ENCODE results near the gene MRRF. TPM values are rescaled to one million over a fixed set of nuclear protein-coding genes. Genes with fewer than 3 reads are reported as not detected.

The MRRF gene, protein sequence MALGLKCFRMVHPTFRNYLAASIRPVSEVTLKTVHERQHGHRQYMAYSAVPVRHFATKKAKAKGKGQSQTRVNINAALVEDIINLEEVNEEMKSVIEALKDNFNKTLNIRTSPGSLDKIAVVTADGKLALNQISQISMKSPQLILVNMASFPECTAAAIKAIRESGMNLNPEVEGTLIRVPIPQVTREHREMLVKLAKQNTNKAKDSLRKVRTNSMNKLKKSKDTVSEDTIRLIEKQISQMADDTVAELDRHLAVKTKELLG
- total RNA-seq, result 18.6 and 31.7 TPM in 2 replicates

DNA sequence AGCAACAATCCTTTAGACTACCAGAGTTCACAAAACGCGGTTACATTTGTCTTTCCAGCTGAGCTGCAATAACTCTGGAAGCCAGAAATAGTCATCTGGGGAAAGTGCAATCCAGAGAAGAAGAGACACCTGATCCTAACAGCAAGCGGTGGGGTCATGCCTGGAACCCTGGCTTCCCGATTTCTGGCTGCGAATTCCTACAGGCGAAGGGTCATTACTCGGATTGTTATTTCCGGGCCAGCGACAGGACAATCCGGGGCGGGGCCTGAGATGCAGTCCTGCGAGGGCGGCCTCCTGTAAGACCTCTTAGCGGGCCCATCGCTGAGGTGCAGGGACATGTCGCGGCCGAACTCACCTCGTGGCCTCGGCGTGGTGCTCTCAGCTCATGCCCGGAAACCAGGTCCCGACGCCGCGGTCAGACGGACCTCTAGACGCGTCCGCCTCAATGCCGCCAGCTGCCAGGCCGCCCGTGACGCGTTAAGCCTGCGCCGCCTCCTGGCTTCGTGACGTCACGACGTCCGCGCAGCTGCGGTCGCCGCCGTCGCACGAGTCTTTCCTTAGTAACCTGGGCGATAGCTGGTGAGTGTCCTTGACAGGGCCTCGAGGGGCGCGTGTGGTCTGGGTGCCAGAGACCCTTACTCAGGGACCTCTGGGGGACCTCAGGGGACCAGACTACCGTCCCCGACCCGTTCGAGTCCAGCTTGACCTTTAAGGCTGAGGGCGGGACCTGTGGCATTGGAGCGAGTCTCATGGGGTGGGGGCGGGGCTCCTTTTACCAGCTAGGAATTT lies at the start of gene MRRF, which contains the start of gene RBM18:
TSS of gene MRRF (plus strand) at position 523 of the 789 bp plus-strand sequence. CDS start 6,010 bp downstream, outside the sequence.
TSS of gene RBM18 (minus strand) at position 481 of the 789 bp plus-strand sequence. CDS start 3,348 bp downstream, outside the sequence.

DNA sequence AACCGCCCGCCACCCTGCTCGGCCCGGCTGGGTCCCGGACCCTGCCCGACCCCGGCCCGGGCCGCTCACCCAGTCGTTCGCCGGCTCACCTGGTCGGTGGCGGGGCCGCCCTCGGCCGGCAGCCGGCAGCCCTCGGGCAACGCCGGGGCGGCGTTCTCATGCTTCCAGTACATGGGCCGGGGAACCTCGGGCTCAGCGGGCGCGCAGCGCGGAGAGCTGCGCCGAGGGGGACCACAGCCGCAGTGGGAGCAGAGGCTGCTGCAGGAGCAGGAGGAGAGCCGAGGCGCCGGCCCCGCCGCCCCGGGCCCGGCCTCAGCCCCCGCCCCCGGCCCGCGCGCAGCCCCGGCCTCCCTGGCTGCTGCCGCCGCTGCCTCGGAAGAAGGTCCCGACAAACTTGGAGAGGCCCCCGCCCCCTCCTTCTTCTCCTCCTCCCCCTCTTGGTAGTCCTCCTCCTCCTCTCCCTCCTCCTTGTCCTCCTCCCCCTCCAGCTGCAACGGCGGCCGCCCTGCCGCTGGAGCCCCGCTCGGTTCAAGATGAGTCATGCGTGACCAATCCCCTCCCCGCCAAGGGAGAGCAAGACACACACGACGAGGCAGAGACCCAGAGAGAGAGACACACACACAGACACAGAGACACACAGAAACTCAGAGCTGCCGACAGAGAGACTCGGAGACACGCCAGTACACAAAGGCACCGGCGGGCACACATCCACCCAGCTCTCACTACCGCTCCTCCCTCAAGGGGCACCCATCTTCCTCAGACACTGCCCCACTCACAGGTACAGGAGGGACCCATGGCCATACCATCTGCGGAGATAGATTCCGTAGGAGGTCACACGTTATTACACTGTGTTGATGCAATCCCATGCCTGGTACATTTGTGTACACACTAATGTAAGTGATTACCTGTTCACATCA lies 35.9 kb upstream of the MRRF start, which contains the start of gene LHX6:
TSS of gene LHX6 (minus strand) at position 390 of the 917 bp plus-strand sequence. CDS start at position 173, 217 bp downstream.

DNA sequence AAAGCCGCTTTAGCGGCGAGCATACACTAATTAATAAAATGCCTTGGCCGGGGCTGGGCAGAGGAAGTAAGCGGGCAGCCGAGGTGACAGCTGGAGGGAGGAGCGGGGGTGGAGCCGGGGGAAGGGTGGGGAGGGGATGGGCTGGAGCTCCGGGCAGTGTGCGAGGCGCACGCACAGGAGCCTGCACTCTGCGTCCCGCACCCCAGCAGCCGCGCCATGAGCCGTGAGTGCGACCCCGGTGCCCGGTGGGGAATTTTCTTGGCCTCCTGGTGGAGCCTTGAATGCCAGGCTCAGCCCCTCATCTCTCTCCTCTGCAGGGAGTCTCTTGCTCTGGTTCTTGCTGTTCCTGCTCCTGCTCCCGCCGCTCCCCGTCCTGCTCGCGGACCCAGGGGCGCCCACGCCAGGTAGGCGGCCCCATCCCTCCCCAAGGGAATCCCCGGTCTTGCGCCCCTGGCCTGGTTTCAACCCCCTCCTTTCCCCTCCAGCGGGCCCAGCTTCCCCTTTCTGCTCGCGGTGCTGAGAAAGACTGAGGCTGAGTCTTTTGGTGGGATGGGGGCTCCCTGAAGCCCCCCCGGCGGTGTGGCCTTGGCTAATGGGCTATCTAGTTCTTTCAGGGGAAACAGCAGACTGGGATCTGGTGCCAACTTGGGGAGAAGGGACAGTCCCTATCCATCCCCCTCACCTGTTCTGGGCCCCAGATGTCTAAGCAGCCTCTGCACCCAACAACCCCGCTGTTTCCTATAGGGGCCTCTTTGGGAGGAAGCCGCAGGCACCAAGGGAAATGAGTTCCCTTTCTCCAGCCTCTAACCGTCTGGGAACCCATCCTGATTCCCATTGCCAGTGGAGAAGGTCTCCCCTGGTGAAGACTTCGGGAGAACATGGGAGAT lies 106.4 kb downstream of the MRRF start, which contains the start of gene PTGS1:
TSS of gene PTGS1 (plus strand) at position 156 of the 887 bp plus-strand sequence. CDS start at position 217, 61 bp downstream.

Other genes starting within 250 kb of the MRRF start
- gene TTLL11, start 171.6 kb upstream of the MRRF start, total RNA-seq, result 5.1 and 12.1 TPM in 2 replicates
- gene NDUFA8, start 105.1 kb upstream of the MRRF start, total RNA-seq, result 28.7 and 40.1 TPM in 2 replicates
- not detected in 2 replicates for gene MORN5, start 105.0 kb upstream of the MRRF start, total RNA-seq
- not detected in 2 replicates for gene LHX6, start 35.9 kb upstream of the MRRF start, total RNA-seq
- 9.2 and 10.2 TPM in 2 replicates for gene RBM18, start within 50 bp of the MRRF start, total RNA-seq
- gene PTGS1, start 106.1 kb downstream of the MRRF start, total RNA-seq, result 110 and 302 TPM in 2 replicates
- gene OR1J1, start 213.0 kb downstream of the MRRF start, total RNA-seq, result not detected in 2 replicates
- not detected in 2 replicates for gene OR1J2, start 245.9 kb downstream of the MRRF start, total RNA-seq

Data from pericardium fibroblast (primary cell).